T-helper 1 cell (primary cell): Measurements from ENCODE around the gene GBA3.

ENCODE experiments used
- DNase-seq, 5 donors: peaks; one replicate each; pipeline ENCODE4 v3.0.0-alpha.2; 2012 to 2020
- total RNA-seq, 4 donors: gene quantifications; one replicate each; lab custom pipeline; 2026; lab: John Stamatoyannopoulos, UW

Gene GBA3
- 0 reads per million in 4 donors for total RNA-seq

DNA sequence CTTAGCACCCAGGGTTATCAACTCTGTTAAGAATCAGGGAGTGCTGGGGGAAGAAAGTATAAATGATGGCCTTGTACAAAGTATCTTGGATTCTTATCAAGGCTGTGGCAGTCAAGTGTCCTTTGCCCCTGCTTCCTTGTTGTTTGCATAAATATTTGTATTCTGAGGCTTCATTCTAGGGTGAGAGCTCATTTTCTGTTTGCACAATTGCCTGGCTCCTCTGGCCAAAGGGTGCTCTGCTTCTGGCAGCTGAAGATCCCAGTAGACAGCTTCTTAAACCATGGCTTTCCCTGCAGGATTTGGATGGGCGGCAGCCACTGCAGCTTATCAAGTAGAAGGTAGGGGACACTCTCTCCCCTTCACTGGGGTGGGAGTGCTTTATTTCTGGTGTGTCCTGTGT is at the start of gene GBA3:
GBA3 (plus strand) TSS at position 202 of the 400 bp plus-strand sequence.
- DNase-seq: no peak

DNA sequence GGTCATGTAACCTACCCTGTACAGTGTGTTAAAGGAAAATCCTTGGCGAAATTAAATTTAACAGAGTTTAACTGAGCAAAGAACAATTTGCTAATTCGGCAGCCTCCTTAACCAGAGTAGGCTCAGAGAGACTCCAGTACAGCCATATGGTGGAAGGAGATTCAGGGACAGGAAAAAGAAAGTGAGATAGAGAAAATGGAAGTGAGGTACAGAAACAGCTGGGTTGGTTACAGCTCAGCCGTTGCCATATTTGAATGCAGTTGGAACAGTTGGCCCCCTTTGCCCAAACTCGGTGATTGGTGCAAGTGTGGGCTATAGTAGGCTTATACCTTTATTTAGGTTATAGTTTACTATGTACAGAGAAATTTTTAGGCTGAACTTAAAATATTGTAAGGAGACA is 48.8 kb upstream of the GBA3 start:
- no peak for DNase-seq

DNA sequence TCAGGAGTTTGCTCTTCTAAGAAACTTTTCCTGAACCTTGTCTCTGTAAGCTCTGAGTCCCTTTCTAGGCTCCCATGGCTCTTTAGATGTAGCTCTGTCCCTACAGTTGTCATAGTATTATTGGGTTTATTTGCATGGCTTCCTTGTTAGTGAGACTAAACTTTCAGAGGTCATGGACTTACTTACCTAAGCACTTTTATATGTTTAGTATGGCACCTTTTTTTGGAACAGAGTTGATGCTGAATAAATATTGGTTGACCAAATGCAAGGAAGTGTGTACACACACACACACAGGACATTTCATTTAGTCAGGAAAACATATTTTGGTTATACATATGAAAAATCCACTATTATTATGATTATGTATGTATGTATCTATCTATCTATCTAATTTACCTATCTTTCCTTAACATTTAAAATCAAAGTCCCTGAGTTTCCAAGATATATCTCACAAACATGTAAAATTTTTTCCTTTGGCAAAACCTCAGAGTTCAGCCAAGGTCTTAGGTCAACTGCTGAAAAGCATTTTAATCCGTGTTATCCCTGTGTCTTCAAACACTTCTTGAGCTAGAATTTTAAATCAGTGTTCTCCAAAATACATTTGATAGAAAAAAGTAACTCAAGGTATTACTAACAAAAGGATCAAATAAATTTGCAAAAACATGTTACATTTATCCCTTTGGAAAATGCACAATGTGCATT is 47.1 kb upstream of the GBA3 start:
- DNase-seq: no peak

DNA sequence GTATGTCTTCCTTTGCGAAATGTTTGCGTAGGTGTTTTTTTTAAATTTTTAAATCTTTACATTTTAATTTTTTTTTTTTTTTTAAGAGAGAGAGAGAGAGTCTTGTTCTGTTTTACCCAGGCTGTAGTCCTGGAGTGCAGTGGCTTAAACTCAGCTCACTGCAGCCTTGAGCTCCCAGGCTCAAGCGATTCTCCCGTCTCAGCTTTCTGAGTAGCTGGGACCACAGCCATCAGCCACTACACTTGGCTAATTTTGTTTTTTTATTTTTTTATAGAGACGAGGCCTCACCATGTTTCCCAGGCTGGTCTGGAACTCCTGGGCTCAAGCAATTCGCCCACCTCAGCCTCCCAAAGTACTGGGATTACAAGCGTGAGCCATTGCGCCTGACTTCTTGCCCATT is 43.7 kb upstream of the GBA3 start:
- DNase-seq: no peak

DNA sequence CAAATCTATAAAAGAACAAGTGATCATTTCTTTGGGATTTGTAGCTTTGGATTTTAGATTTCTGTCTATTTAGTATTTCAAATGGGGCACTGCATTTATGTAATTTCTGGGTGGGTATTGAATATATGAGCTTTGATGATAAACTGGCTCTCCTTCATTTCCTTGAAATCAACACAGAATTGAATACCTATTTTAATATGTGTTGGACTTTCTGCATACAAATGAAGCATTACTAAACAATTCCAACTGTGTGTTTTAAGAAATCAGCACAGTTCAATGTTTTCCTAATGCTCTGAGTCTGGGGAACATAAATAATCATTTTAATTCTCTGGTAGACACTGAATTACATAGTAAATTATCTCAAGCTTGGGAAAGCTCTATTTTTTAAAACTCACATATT is 42.0 kb upstream of the GBA3 start:
- no peak for DNase-seq

DNA sequence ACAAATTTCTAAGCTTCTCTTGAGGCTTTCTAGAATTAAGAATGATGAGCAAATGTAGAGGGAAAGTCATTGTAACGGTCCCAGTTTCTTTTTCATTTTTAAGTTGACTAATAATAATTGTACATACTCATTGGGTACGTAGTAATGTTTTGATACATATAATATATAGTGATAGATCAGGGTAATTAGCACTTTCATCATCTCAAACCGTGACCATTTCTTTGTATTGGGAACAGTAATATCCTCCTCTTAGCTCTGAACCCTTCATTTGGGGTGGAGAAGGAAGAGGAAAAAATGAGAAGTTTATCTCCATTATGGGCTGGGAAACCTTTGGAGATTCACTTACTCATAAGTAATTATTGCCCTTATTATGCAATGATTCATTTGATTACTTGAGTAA is 39.0 kb upstream of the GBA3 start:
- DNase-seq: no peak

DNA sequence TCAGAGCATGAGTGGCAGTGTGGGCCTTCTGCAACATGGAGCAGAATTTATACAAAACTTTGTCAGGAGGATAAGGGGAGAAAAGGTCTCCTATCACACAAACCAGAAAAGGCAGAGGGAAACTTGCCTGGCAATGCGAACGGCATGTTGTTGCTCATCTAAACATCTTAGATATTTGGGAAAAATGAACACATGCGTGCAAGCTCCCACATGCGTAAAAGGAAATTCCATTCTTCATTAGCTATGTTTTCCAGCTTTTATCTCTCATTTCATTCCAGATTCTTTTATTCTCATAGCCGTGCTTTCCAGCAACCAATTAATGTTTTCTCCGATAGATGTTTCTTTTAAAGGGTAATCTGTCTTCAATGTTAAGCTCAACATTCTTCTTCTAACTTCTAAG is 31.3 kb upstream of the GBA3 start:
- DNase-seq: no peak

DNA sequence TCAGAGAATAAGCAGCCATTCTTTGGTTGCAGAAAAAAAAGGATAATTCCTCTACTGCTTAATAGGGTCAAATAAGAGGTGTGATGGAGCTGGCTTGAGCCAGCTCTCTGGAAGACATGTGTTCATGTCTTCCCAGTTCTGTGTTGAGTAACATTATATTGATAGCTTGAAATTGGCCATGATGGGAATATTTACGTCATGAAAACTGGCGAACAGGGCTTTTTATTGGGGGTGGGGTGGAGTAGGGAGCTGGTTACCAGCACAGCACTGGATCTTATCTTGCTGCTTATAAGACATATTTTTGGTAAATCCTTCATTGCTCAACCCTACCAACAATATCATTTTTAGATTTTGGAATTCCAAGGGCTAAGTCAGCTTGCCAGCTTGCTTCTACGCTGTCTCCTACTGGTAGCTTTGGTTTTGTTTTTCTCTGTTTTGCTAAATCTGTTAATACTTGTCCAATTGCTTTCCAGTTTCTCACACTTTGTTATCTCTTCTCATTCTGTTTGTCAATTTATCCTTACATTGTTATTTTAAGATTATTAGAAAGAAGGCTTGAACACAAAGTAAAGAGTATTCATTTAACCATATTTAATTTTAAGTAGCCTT is 25.3 kb upstream of the GBA3 start:
- no peak for DNase-seq

DNA sequence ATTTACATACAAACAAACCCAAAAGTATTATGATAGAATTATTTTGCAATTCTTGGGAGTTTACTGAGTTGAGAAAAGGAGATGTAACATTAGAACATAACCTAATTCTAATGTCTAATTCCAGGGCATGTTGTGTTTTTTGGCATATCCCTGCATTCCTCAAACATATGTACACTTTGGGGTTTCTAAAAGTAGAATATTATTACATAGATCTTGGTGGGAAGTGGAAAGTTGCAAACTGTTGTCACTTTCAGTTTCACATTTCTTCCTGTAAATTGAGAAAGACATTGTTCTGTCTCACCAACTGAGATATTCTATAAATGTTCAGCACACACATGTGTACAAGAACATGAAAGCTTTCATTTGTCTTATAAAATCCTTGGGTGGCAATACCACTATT is 24.4 kb upstream of the GBA3 start:
- DNase-seq: no peak

DNA sequence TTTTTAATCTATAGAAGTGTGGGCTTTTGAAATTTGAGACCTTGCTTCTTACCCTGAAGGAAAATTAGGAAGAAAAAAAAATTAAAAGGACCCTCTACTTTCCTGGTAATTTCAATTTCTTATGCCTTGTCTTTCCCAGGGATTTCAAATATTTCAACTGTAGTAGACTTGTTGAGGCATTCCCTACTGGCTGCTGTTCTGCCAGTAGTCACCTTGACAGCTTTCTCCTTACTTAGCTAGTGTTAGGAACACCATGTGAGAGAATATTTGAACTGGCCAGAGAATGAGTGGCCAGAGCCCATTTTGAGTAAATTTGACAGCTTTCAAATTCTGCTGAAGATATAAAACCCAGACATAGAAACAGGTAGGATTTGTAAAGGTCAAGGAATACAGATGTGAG is 24.0 kb upstream of the GBA3 start:
- no peak for DNase-seq

DNA sequence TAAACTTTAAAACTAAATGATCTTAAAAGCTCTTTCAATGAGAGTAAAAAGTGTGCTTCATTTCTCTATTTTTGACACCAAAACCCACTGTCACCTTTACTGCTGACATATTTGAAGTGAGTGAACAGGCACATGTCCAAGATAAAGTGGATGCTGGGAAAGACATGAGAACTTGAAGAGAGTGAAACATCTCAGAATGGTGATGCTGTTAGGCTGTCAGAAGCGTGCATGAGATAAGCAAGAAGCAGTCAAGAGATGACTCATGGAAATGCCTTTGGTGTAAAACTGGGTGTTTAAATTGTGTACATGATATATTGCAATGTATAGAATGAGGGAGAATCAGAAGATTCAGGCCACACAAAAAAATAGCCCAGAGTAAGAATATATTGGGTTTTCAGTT is 21.8 kb upstream of the GBA3 start:
- peak in 1 of 5 donors; percentile 9 for DNase-seq

DNA sequence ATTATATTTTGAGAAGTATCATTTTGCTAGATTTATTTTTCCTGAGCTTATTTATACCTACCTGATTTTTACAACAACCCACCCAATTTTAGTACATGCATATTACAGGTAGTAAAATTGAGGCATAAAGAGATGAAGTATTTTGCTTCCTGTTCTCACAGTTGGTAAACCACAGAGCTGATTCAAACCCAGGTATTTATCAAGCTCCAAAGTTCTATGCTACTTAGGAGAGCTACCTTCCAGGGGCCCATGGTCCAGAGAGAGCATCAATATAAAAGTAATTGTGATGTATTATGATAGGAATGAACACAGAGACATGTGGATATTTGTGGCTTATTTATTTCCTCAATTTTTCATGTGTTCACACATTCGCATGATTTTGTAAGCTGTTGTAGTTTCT is 20.2 kb upstream of the GBA3 start:
- DNase-seq: no peak

DNA sequence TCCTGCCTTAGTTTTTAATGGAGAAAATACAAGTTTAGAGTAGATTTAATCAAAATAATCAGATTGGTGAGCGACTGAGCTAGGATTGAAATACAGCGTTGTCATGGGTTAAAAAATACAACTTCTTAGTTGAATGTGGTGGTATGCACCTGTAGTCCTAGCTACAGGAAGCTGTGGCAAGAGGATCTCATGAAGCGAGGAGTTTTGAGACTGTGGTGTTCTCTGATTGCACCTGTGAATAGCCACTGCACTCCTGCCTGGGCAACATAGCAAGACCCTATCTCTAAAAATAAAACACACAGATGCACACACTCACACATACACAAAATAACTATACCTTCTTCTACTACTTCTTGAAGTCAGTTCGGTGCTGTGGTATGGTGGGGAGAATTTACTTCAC is 19.8 kb upstream of the GBA3 start:
- no peak for DNase-seq

DNA sequence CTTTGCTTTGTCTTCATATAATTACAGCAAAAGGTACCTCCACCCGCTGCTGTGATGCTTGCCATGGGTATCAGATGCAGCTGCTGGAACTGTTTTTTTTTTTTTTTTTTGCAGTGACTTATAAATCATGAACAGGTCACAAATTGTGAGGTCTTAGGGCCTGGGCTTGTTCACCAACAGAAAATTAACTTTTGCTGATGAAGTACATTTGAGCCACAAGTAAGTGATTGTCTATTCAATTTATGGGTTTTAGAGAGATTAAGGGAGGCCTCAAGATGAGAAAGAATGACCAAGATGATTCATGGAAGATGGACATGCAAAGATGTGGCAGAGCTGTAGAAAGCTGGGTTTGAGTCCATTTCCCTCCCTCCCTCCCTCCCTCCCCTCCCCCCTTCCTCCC is 18.0 kb upstream of the GBA3 start:
- no peak for DNase-seq

DNA sequence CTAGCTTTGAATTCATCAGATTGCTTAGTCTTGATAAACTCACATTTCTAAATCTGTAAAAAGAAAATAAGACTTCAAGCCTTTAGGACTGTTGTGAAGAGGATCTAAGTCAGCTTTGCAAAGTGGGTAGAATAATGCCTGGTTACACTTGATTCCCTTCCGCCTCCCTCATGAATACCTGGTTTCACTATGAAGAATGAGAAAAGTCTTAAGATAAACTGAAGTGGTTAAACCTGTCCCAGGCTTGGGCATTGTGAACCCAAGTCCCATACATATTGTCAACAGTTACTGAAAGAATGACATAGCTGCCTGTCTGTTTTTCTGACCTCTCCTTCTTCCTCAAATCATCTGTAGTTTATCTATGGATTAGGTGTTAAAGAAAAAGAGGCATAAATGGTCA is 16.7 kb upstream of the GBA3 start:
- DNase-seq: no peak

DNA sequence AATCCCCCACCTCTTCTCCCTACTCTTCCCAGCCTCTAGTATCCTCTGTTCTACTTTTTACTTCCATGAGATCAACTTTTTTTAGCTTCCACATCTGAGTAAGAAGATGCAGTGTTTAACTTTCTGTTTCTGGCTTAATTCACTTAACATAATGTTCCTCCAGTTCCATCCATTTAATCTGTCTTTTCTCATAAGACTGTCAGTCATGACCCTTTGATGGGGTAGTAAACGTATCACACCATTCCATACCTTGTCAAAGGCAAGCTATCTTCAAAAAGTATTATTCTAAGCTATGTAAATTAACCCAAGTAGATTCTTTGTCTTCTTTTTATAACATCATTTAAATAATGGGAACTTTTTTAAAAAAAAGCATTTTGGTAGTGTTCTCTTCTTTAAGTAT is 15.0 kb upstream of the GBA3 start:
- no peak for DNase-seq

DNA sequence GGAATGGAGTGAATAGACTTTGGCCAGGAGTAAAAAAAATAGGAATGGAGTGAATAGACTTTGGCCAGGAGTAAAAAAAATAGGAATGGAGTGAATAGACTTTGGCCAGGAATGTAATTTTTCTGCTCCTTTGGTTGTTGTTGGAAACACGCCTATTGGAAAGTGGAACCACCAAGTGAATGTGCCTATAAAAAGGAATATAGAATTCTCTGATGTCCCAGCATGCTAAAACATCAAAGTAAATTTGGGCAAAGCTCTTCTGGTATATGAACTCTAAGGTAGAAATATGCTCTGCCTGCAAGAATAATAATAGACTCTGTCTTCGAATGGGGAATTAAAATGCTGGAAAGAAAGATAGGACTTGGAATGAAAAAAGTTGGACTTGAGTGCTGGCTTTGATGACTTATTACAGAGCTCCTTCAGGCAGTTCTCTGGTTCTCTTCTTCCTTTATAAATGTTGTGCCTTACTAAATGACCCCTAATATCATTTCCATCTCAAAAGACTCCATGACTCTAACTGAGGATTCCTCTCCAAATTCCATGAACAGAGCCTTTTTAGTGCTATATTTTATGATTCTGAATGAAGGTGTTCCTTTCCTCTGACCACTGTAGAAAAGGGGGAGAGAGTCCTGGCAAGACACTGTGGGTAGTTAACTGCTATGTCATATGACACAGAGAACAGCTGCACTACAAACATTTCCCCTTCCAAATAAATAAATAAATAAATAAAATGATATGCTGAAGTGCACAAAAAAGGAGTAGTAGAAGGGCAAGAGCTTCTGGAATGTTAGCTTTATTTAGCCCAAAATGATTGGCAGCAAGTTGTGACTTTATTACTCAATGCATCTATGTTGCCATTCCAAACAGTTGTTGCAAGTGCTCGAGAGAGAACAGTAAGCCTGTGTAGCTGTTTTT is 13.5 kb upstream of the GBA3 start:
- DNase-seq: no peak

DNA sequence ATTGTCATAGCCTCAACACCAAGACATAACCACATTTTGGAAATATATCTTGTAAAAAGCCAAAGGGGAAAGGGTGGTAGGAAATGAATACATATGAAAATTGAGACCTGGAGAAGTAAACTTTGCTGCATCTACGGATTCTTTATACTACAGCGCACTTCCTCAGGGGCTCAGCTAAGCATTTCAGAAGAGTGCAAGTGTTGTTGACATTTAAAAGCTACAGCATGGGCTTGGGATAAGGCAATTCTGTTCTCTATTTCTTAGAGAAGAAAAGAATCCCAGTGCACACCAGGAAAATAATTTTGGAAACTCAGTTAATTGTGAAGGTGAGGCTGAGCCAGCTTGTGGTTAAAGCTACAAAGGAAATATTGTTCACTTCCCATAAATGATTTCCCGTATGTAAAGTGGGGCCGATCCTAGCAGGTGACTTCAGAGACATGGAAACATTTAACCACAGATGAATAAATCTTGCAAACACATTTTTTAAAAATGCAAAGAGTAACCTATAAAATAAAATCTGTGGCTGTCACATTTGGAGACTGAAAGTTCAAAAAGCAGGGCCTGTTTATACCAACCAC is 12.6 kb upstream of the GBA3 start:
- no peak for DNase-seq

DNA sequence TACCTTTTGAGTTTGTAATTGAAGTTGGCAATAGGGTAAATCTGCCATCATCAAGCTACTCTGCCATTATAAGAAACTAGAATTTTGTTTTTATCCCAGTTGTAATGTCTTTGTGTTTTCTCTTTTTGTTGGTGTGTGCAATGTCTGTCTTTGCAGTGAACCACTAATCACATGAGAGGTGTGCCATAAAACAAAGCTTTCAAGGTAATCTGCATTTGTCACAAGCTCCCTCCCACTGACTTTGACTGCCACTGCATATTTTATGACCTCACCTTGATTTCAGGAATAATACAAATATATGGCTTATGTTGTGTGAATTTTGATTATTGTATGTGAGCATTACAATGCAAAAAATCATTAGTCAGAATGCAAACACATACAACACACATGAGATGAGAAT is 9.0 kb upstream of the GBA3 start:
- DNase-seq: no peak

DNA sequence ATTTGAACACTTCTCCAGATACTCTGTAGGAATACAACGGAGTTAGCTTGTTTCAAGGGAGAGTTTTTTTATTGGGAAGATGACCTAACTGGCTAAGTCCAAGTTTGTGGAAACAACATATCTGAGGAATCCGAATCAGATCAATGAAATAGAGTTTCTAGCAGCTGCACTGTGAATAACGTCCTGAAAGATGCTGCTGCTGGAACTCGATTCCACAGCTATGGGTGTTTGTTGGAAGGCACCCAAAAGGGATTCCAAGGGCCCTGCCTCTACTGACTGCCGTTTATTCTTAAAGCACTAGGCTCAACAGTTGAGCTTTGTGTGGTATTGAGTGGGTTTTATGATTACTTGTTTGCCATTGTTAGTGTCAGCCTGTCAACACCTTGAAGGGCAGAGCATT is 6.6 kb upstream of the GBA3 start:
- DNase-seq: no peak

DNA sequence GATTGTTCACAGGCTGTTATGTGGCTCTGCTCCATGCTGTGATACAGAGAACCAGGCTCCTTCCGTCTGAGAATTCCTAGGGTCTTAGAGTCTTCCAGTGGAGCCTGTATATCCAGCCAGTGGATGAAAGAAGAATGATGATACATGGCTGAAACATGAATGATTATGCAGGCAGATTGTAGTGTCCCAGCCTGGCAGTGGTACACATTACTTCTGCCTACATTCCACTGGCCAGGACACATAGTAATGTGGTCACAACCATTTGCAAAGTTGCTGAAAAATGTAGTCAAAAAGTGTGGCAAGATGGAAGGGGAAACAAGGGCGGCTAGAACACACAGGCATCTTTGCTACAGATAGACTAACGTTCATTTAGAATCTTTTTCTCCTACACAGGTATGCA is 4.5 kb upstream of the GBA3 start:
- no peak for DNase-seq

DNA sequence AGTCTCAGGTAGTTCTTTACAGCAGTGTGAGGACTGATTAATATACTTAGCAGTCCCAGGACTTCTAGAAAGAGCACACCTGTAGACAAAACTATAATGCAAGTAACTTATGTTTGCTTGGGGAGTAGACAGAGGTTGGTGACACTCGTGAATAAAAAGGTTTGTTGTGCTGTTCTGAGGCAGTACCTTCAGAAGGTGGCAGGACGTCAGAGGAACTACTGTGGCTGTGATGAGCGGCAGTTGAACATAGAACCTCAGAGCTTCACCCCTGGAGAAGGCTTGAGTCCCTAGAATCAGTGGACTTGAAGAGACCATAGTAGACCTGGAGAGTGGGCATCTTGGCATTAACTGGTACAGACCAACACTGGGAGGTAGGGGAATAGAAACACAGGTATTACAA is 3.3 kb upstream of the GBA3 start:
- no peak for DNase-seq

DNA sequence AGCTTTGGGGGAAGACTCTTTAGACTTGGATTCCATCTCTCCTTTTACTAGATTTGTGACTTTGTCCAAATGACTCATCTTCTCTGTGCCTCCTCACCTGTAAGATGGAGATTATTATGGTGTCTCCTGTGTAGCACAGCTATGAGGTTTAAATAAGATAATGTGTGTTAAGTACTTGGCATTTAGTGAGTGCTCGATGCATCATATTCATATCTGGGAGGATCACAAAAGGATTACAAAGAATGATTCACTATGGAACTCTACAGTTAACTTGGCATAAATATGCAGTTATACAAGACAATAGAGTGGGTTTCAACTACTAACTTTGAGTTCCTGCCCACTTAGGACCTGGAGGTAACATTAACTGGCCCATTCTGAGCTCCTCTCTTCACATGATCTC is 2.3 kb downstream of the GBA3 start:
- DNase-seq: no peak

DNA sequence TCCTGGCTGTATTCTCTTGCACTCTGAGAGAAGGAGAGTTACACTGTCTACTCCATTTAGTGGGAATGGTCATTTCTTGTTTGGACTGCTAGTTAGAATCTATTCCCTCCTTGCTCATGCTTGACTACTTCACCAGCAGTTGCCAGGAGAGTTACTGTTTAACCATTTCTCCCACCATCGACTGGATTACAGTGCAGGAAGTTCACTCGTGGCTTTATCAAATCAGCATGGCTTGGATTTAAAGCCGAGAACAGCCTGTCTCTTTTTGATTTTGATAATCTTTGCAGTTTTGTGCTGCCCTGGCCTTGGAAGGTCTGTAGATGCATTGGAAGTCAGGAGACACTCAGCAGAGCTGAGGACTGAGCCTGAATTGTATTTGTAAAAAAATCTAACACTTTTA is 3.2 kb downstream of the GBA3 start:
- DNase-seq: no peak
